HG02981 (cell line): ENCODE results near the gene KCNH1.

Experiments
- ATAC-seq: cut with Tn5 transposase; IDR thresholded peaks from one replicate; pipeline ENCODE4 v1.9.1; 2021; ENCODE audit warnings: mild to moderate bottlenecking, moderate library complexity; ENCODE audit not compliant: unreplicated experiment

Gene KCNH1

GRCh38 chr1:210882414-210883221 is 251.3 kb downstream of the KCNH1 start:
- ATAC-seq: no peak

GRCh38 chr1:210878564-210878963 is 255.4 kb downstream of the KCNH1 start:
- ATAC-seq: no peak

- no peak for ATAC-seq
These were observed 257.7 kb downstream of the KCNH1 start for GRCh38 chr1:210876275-210876674.

- no peak for ATAC-seq
These were observed 267.4 kb downstream of the KCNH1 start for GRCh38 chr1:210866532-210866931.

DNA sequence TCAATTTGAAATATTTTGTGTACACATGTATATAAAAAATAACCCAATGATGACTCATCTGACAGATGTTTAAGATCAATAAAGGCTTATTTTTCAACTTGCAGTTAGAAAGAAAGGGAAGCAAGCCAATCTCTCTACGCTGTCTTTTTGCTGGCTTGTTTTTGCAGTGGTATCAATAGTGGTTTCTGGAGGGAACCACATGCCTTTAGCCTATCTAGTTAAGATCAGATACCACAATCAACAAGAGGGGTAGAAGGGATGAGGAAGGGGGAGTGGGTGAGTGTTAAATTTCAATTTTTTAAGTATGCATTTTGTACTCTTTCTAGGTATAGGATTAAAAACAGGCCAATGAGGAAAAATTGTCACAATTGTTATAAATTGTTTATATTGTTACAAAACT is 276.2 kb downstream of the KCNH1 start:
- no peak for ATAC-seq

DNA sequence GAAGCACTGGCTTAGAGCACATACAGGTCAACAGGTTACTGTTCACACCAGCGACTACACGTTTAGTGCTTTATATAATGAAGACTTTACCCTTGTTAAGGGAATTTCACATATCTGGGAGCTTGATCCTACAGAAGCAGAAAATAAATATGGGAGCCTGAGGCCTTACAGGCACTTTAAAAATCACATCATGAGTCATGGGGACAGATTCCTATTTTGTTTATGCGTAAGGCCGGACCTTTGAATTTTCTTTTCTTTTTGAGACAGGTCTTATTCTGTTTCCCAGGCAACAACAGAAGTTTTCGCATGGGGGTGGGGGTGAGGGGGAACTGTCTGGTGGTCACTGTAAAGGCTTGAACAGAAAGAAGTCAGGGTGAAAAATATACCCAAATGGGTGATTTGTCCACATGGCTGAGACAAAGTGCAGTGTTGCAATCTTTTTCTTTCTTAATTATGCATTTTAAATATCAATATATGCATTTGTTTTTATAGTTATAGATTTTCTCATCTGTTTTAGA is 276.7 kb downstream of the KCNH1 start:
- no peak for ATAC-seq

GRCh38 chr1:210855440-210855839 is 278.5 kb downstream of the KCNH1 start:
- no peak for ATAC-seq

DNA sequence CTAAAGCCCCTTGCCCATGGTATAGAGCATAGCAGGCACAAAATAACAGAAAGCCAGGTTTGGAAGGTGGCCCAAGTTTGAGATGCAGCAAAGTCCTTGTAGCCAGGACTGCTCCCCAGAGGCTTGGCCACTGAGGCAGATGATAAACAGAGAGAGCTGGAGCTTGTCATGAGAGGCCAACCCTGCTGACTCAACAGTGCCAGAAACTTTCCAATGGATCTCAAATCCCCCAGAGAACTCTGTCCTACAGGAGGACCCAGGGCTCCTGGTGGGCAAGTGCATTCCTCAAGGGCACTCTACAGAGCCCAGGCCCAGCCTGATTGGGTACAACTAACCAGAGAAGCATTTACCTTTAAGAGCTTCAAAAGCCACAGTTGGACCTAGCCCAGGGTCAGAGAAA is 280.7 kb downstream of the KCNH1 start:
- ATAC-seq: no peak

DNA sequence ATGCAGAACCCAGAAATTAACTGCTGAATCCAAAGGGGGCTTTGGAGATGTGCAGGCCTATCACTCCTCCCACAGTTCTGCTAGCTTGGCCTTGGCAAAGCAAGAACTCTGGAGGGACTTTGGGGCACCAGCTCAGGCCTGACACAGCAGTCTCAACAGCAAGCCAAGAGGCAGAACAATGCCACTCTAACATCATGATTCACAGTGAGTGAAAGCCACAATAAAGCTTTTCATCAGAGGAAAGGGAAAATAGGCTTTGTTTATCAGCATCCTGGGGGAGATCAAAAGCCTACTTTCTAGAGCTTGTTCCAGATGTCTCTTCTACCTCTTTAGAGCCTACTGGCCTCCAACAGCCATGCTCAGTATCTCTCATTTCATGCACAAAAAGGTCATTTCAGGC is 283.4 kb downstream of the KCNH1 start:
- ATAC-seq: no peak

- no peak for ATAC-seq
These were observed 285.5 kb downstream of the KCNH1 start for GRCh38 chr1:210848474-210848873.

DNA sequence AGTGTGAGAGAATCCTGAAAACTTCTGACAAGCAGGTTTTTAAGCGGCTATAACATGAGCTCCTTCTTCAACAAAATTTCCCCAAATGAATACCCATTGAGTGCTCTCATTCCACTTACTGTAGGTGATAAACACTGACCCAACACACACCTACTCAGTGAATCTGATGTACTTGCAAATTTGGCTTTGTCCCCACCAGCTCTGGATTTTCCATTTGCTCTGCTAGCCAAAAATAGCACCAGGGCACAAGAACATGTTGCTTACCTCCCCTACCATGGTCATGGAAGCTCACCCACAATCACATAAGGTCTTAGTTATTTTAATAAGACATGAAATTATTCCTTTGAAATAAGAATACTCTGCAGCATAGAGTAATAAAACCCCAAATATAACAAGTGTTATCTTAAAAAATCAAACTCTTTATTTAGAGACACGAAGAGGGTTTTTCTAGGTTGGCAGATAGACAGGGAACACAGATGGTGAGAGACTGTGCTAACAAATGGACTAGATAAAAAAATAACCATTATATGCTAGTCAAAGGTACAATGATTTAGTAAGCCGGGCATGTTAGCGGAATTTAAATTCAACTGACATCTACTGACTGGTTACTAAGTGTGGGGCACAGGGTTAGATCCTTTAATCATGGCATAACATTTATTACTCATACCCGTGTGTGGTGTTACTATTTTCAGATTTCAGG is 291.9 kb downstream of the KCNH1 start:
- no peak for ATAC-seq

DNA sequence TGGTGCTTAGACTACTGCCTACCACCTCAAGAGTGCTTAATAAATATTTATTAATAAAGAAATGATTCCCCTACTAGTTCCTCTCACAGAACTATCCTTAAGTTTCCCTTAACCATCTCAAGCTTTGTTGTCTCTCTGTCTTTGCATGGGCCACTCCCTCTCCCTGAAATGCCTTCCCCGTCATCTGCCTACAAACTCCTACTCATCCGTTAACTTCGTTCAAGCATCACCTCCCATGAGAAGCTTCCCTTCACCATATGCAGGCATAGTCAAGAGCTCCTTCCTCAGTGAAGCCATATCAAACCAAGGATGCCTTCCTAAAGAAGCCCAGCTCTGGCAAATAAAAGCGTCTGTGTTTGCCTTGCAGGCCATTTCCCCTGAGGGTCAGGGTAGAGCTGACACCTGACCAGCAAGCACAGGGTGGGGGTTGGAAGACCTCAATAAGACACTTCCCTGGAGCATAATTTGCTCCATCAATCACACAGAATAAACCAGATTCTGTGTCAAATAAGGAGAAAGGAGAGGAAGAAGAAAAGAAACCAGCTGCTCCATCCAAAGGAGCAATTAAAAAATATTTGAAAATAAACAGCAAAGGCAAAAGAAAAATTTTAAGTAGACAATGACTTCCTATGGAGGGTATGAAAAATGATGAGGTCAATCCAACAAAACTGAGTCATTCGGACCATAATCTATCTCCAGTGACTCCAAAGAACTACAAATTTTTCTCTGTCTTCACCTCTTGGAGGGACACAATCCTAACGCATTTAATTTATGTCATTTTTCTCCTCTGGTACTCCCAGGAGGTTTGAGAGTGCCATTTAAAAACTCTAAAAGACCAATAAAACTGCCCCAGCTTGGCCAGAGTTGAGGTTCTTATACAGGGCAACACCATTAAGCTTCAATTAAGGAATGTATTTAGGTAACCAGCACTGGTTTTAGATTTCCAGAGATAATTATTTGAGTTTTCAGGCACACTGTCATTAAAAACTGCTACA is 303.6 kb downstream of the KCNH1 start:
- ATAC-seq: no peak

- no peak for ATAC-seq
These were observed 304.9 kb downstream of the KCNH1 start for GRCh38 chr1:210828996-210829596.

DNA sequence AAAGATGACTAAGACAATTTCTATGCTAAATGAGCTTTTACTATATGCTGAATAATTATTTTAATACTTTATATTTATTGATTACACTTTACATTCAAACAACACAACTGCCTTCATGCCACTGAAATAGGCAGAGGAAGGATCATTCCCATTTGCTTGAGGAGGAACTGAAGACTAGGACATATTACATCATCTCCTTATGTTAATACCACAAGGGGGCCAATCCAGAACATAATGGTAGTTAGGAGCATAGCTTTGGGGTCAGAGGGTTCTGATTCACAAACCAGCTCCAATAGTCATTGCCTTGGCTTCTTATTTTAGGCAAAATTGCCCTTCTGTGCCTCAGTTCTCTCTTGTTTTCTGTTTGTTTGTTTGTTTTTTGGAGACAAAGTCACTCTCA is 306.5 kb downstream of the KCNH1 start:
- no peak for ATAC-seq

DNA sequence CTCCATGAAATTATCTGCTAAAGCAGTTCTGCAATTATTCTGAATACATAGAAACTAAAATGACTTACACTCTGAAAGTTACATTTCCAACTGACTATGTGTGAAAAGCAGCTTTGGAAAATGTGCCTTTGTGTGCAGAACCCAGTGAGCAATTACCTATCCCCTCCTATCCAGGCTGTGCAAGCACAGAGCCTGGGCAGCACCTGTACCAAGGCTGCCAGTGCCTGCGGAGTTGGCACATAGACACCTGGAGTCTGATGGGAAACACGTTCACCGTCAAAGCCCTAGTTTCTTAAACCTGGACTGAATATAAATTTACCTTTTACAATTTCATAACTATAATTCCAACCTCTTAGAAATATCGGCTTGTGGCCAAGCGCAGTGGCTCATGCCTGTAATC is 307.3 kb downstream of the KCNH1 start:
- ATAC-seq: no peak

- no peak for ATAC-seq
These were observed 311.0 kb downstream of the KCNH1 start for GRCh38 chr1:210822932-210823331.

DNA sequence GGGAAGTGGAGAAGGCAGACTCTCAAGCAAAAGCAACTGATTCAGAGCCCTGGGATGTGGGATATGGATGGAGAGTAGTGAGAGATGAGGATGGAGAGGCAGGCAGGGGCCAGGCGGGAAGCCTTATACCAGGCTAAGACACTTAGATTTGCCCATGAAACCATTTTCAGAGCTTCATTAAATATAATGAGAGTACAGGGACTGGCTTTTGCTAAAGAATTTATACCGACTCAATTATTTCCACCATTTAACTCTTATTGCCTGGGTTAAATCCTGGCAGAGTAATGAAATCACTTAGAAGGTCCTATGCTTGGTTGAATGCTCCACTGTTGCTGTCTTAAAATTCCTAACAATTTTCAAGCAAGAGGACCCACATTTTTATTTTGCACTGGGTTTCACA is 311.7 kb downstream of the KCNH1 start:
- no peak for ATAC-seq

GRCh38 chr1:210821615-210822014 is 312.3 kb downstream of the KCNH1 start:
- ATAC-seq: no peak

GRCh38 chr1:210819266-210819665 is 314.7 kb downstream of the KCNH1 start:
- ATAC-seq: no peak

GRCh38 chr1:210817385-210818275 is 316.3 kb downstream of the KCNH1 start:
- no peak for ATAC-seq
